SK-N-SH (cell line): Measurements from ENCODE around the gene RAB11B. TPM values are rescaled to one million over a fixed set of nuclear protein-coding genes. Genes with fewer than 3 reads are reported as not detected.

Experiments
- CTCF ChIA-PET: fragments of 300-600, 350-600 bp; formaldehyde crosslinking; extraction: SDS; loops from one replicate; lab custom pipeline; 2021; lab: Yijun Ruan, JAX
- POLR2A ChIA-PET: fragments of 350-600 bp; sonication (Branson Sonifier 250); formaldehyde crosslinking; extraction: SDS; loops from one replicate; lab custom pipeline; 2020; ENCODE audit warnings: antibody characterized with exemption, inconsistent platforms; lab: Yijun Ruan, JAX
- DNase-seq: peaks from one replicate; pipeline ENCODE4 v3.0.0; 2012
- H2AFZ ChIP-seq: fragments of 200-600 bp; sonication (generic); 2 replicates; pipeline ENCODE4 v1.8.1; 2016; ENCODE audit warnings: antibody characterized with exemption, mild to moderate bottlenecking, low read depth
- H3F3A ChIP-seq: fragments of 200-600 bp; sonication (generic); replicated peaks from 2 replicates; pipeline ENCODE3; 2016; ENCODE audit warnings: antibody characterized with exemption, mild to moderate bottlenecking; ENCODE audit not compliant: insufficient read depth
- H3K27ac ChIP-seq, 2 experiments: fragments of 200-500 bp in 1 of 2; fragments of 200-600 bp in 1 of 2; sonication (Bioruptor generic) in 1 of 2; sonication (generic), shearing (Covaris generic) in 1 of 2; 2 replicates each; pipeline versions ENCODE4 v1.5.1 to v1.6.1; 2014 to 2016; ENCODE audit warnings: low read depth in 2 of 2, inconsistent platforms in 1 of 2, low read length in 1 of 2, mild to moderate bottlenecking in 1 of 2, mixed read lengths in 1 of 2
- H3K27me3 ChIP-seq: fragments of 200-600 bp; sonication (generic), shearing (Covaris generic); 2 replicates; pipeline ENCODE4 v1.6.1; 2016; ENCODE audit warnings: mixed run types; ENCODE audit not compliant: insufficient read depth
- H3K36me3 ChIP-seq, 2 experiments: fragments of 200-500 bp in 1 of 2; fragments of 200-600 bp in 1 of 2; sonication (Bioruptor generic) in 1 of 2; sonication (generic) in 1 of 2; replicated peaks in 1 of 2; 2 replicates each; pipeline versions ENCODE3 to v1.5.1; 2014 to 2016; ENCODE audit warnings: low read length in 1 of 2, mild to moderate bottlenecking in 1 of 2; ENCODE audit not compliant: insufficient read depth in 2 of 2, control insufficient read depth in 1 of 2
- H3K4me1 ChIP-seq, 2 experiments: fragments of 200-500 bp in 1 of 2; fragments of 200-600 bp in 1 of 2; sonication (Bioruptor generic) in 1 of 2; sonication (generic), shearing (Covaris generic) in 1 of 2; 2 replicates each; pipeline versions ENCODE4 v1.5.1 to v1.6.1; 2014 to 2016; ENCODE audit warnings: low read depth in 1 of 2, low read length in 1 of 2, mixed run types in 1 of 2; ENCODE audit not compliant: insufficient read depth in 2 of 2, control insufficient read depth in 1 of 2
- H3K4me2 ChIP-seq: fragments of 200-600 bp; sonication (generic), shearing (Covaris generic); 2 replicates; pipeline ENCODE4 v1.6.1; 2017; ENCODE audit warnings: mixed run types
- H3K4me3 ChIP-seq, 2 experiments: fragments of 200-500 bp in 1 of 2; fragments of 200-600 bp in 1 of 2; sonication (Bioruptor generic) in 1 of 2; sonication (generic), shearing (Covaris generic) in 1 of 2; 2 replicates each; pipeline versions ENCODE4 v1.5.1 to v1.8.1; 2014 to 2016; ENCODE audit warnings: low read depth in 2 of 2, inconsistent platforms in 1 of 2, low read length in 1 of 2, mild to moderate bottlenecking in 1 of 2, mixed read lengths in 1 of 2, moderate library complexity in 1 of 2
- H3K79me2 ChIP-seq: fragments of 200-600 bp; sonication (generic); 2 replicates; pipeline ENCODE4 v1.8.1; 2017; ENCODE audit warnings: mild to moderate bottlenecking; ENCODE audit not compliant: insufficient read depth
- H3K9ac ChIP-seq: fragments of 200-600 bp; sonication (generic); 2 replicates; pipeline ENCODE4 v1.6.1; 2017; ENCODE audit warnings: mixed run types
- H3K9me2 ChIP-seq: fragments of 200-600 bp; sonication (generic); 2 replicates; pipeline ENCODE4 v1.6.1; 2017; ENCODE audit warnings: mixed run types
- H3K9me3 ChIP-seq: fragments of 200-600 bp; sonication (generic); 2 replicates; pipeline ENCODE4 v1.6.1; 2017; ENCODE audit warnings: mixed run types, mild to moderate bottlenecking, moderate library complexity
- H4K20me1 ChIP-seq: fragments of 200-600 bp; sonication (generic); 2 replicates; pipeline ENCODE4 v1.6.1; 2017; ENCODE audit warnings: mild to moderate bottlenecking, mixed run types; ENCODE audit not compliant: insufficient read depth
- EP300 ChIP-seq, 2 experiments: IDR thresholded peaks; 2 replicates each; pipeline versions ENCODE4 v1.4.0 to v1.6.1; 2012; ENCODE audit warnings: borderline replicate concordance in 1 of 2, low read depth in 1 of 2, low read length in 1 of 2
- EZH2phosphoT487 ChIP-seq: fragments of 200-600 bp; sonication (generic); IDR thresholded peaks from 2 replicates; pipeline ENCODE4 v1.6.1; 2017; ENCODE audit warnings: low read depth, mixed run types, mild to moderate bottlenecking, antibody characterized with exemption, moderate library complexity, borderline replicate concordance
- FOSL2 ChIP-seq: IDR thresholded peaks from 2 replicates; pipeline ENCODE4 v1.4.0; 2012; ENCODE audit warnings: low read depth, mild to moderate bottlenecking, moderate library complexity, borderline replicate concordance
- FOXM1 ChIP-seq: IDR thresholded peaks from 2 replicates; pipeline ENCODE4 v1.4.0; 2012; ENCODE audit warnings: low read depth, mild to moderate bottlenecking
- GATA2 ChIP-seq: sonication (generic); formaldehyde crosslinking; IDR thresholded peaks from 2 replicates; pipeline ENCODE4 v1.5.0; 2020; ENCODE audit warnings: mild to moderate bottlenecking, missing genetic modification reagents
- JUND ChIP-seq: IDR thresholded peaks from 2 replicates; pipeline ENCODE4 v1.4.0; 2012
- MAX ChIP-seq: IDR thresholded peaks from 2 replicates; pipeline ENCODE4 v1.4.0; 2012; ENCODE audit warnings: low read depth
- MEF2A ChIP-seq: IDR thresholded peaks from 2 replicates; pipeline ENCODE4 v1.4.0; 2012; ENCODE audit warnings: low read depth, borderline replicate concordance
- MXI1 ChIP-seq: IDR thresholded peaks from 2 replicates; pipeline ENCODE4 v1.6.1; 2012; ENCODE audit warnings: mild to moderate bottlenecking, low read depth, low read length, improper control_type of control experiment
- NFIC ChIP-seq: IDR thresholded peaks from 2 replicates; pipeline ENCODE4 v1.4.0; 2012; ENCODE audit warnings: borderline replicate concordance
- NRF1 ChIP-seq: IDR thresholded peaks from 2 replicates; pipeline ENCODE4 v1.6.1; 2012; ENCODE audit warnings: low read depth, mild to moderate bottlenecking, low read length
- POLR2AphosphoS5 ChIP-seq: IDR thresholded peaks from 2 replicates; pipeline ENCODE4 v1.6.1; 2012; ENCODE audit warnings: low read depth, low read length
- RCOR1 ChIP-seq: fragments of 150-350 bp; IDR thresholded peaks from 2 replicates; pipeline ENCODE4 v1.6.1; 2017; ENCODE audit warnings: antibody characterized with exemption, low read length
- RFX5 ChIP-seq: IDR thresholded peaks from 2 replicates; pipeline ENCODE4 v1.6.1; 2012; ENCODE audit warnings: mild to moderate bottlenecking, improper control_type of control experiment, low read length
- RXRA ChIP-seq: IDR thresholded peaks from 2 replicates; pipeline ENCODE4 v1.4.0; 2012; ENCODE audit warnings: low read depth, mild to moderate bottlenecking, borderline replicate concordance
- SIN3A ChIP-seq: IDR thresholded peaks from 2 replicates; pipeline ENCODE4 v1.6.1; 2012; ENCODE audit warnings: low read depth, mild to moderate bottlenecking, low read length, moderate library complexity, borderline replicate concordance
- SMC3 ChIP-seq: IDR thresholded peaks from 2 replicates; pipeline ENCODE4 v1.6.1; 2012; ENCODE audit warnings: low read depth, low read length, improper control_type of control experiment
- TAF1 ChIP-seq: IDR thresholded peaks from 2 replicates; pipeline ENCODE4 v1.6.1; 2012; ENCODE audit warnings: low read depth, mild to moderate bottlenecking, low read length, moderate library complexity, borderline replicate concordance
- USF1 ChIP-seq: IDR thresholded peaks from 2 replicates; pipeline ENCODE4 v1.4.0; 2012; ENCODE audit warnings: low read depth, borderline replicate concordance
- YY1 ChIP-seq: IDR thresholded peaks from 2 replicates; pipeline ENCODE4 v1.4.0; 2012; ENCODE audit warnings: low read depth, mild to moderate bottlenecking
- WGBS: methylation state at CpG from one replicate; pipeline ENCODE4 v1.1.6; 2017; ENCODE audit warnings: low lambda C conversion rate; 5-methylcytosine and 5-hydroxymethylcytosine counted together
- polyA plus RNA-seq, 3 experiments: library from polyadenylated mRNA; depleted of rRNA; stranded (reverse); fragments of >200 nt; gene quantifications; 2 replicates each; pipeline ENCODE4 v1.2.3, GENCODE V29; 2012
- TF ChIP-seq, protein P1 (sequence below): fragments of 200-600 bp; sonication (generic); IDR thresholded peaks from 2 replicates; pipeline ENCODE4 v1.6.1; 2017; ENCODE audit warnings: antibody characterized with exemption, mild to moderate bottlenecking, moderate library complexity

Gene RAB11B
- polyA plus RNA-seq, 1 of the 3 experiments (the other 2 are of a cell fraction) = 127 TPM

DNA sequence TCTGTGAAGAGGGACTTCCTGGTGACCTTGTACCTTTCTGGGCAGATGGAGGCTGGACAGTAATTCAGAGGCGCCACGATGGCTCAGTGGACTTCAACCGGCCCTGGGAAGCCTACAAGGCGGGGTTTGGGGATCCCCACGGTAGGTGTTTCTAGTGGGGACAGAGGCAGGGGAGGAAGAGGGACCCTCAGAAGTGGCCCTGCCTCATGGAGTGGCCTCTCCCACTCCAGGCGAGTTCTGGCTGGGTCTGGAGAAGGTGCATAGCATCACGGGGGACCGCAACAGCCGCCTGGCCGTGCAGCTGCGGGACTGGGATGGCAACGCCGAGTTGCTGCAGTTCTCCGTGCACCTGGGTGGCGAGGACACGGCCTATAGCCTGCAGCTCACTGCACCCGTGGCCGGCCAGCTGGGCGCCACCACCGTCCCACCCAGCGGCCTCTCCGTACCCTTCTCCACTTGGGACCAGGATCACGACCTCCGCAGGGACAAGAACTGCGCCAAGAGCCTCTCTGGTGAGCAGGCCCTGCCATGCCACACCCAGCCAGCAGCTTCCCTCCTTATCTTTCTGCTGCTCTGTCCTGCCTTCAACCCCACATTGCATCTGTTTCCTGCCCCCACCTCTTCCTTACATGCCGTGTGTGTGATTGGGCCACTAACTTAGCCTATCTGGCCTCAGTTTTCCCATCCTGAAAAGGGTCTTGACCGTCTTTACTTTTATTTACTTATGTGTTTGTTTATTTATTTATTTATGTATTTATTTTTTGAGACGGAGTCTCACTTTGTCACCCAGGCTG lies 19.0 kb upstream of the RAB11B start:
- WGBS = 93% methylated on average over 4 of the region's 28 CpGs
- H4K20me1 ChIP-seq = no peaks in the 10 kb centered on the region
- no peaks in the 10 kb centered on the region for H3K27me3 ChIP-seq
- H3K4me2 ChIP-seq = no peak overlapping the region
- peaks cover 9 to 12% of the 10 kb centered on the region in 2 experiments for H3K36me3 ChIP-seq
- DNase-seq = peak; percentile 37
- no peaks in the 10 kb centered on the region for H3K9me3 ChIP-seq
- no peak overlapping the region for H3K4me3 ChIP-seq
- POLR2A ChIA-PET = no interaction called here
- CTCF ChIA-PET = interaction anchor here (1.1 to 1.2 kb wide), 2 partner anchors 13 to 17 kb away, joined by 3 to 7 read pairs; no protein-coding TSS in a partner anchor
- no peak overlapping the region for H3K27ac ChIP-seq
- TF ChIP-seq MXI1 (no peak), SIN3A (no peak), GATA2 (CRISPR knock-in tag) (no peak), JUND (no peak), MEF2A (no peak), RCOR1 (no peak), NFIC (no peak), MAX (no peak), POLR2AphosphoS5 (no peak), TAF1 (no peak), USF1 (no peak)
- TF ChIP-seq, protein P1, sequence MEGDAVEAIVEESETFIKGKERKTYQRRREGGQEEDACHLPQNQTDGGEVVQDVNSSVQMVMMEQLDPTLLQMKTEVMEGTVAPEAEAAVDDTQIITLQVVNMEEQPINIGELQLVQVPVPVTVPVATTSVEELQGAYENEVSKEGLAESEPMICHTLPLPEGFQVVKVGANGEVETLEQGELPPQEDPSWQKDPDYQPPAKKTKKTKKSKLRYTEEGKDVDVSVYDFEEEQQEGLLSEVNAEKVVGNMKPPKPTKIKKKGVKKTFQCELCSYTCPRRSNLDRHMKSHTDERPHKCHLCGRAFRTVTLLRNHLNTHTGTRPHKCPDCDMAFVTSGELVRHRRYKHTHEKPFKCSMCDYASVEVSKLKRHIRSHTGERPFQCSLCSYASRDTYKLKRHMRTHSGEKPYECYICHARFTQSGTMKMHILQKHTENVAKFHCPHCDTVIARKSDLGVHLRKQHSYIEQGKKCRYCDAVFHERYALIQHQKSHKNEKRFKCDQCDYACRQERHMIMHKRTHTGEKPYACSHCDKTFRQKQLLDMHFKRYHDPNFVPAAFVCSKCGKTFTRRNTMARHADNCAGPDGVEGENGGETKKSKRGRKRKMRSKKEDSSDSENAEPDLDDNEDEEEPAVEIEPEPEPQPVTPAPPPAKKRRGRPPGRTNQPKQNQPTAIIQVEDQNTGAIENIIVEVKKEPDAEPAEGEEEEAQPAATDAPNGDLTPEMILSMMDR = no peak
- peaks cover 14 to 18% of the 10 kb centered on the region in 2 experiments; a peak in 3 of 4 replicates for H3K4me1 ChIP-seq
- H2AFZ ChIP-seq = no peak overlapping the region
- H3K79me2 ChIP-seq = no peaks in the 10 kb centered on the region
- H3F3A ChIP-seq = peaks cover 2% of the 10 kb centered on the region
- no peaks in the 10 kb centered on the region for H3K9me2 ChIP-seq
- no peak overlapping the region for H3K9ac ChIP-seq

DNA sequence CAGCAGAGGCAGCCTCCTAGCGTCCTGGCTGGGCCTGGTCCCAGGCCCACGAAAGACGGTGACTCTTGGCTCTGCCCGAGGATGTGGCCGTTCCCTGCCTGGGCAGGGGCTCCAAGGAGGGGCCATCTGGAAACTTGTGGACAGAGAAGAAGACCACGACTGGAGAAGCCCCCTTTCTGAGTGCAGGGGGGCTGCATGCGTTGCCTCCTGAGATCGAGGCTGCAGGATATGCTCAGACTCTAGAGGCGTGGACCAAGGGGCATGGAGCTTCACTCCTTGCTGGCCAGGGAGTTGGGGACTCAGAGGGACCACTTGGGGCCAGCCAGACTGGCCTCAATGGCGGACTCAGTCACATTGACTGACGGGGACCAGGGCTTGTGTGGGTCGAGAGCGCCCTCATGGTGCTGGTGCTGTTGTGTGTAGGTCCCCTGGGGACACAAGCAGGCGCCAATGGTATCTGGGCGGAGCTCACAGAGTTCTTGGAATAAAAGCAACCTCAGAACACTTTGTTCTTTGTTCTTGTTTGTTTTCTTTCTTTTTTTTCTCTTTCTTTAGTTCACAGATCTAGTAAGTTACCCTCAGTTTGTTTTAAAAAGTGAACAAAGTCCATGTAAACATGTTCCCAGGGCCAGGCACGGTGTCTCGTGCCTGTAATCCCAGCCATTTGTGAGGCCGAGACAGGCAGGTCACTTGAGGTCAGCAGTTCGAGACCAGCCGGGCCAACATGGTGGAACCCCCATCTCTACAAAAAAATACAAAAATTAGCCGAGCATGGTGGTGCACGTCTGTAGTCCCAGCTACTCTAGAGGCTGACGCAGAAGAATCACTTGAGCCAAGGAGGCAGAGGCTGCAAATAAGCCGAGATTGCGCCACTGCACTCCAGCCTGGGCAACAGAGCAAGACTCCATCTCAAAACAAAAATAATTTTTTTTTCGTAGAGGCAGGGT lies 16.0 kb upstream of the RAB11B start:
- Histone ChIP-seq H3K9me3 (no peaks in the 10 kb centered on the region), H3K4me2 (no peak overlapping the region), H3K36me3 (peaks cover 9% of the 10 kb centered on the region in 2 experiments), H2AFZ (no peak overlapping the region), H3K27me3 (no peaks in the 10 kb centered on the region), H3K9ac (no peak overlapping the region), H3F3A (no peaks in the 10 kb centered on the region), H4K20me1 (no peaks in the 10 kb centered on the region), H3K27ac (no peak overlapping the region), H3K4me1 (no peaks in the 10 kb centered on the region), H3K9me2 (no peaks in the 10 kb centered on the region), H3K4me3 (no peak overlapping the region), H3K79me2 (no peaks in the 10 kb centered on the region)
- WGBS = 82% methylated on average over 19 of the region's 26 CpGs
- peak; percentile 20 for DNase-seq
- CTCF ChIA-PET = no interaction called here
- POLR2A ChIA-PET = no interaction called here
- no peak for TF ChIP-seq NFIC
- no peak for TF ChIP-seq EZH2phosphoT487
- TF ChIP-seq EP300 (IDR thresholded peaks at IDR 0.05; ENCODE audit: borderline replicate concordance in 1 of 2, low read depth in 1 of 2, low read length in 1 of 2) = no peak
- TF ChIP-seq SIN3A = no peak
- TF ChIP-seq MXI1 = no peak
- no peak for TF ChIP-seq FOSL2
- TF ChIP-seq USF1 = no peak
- TF ChIP-seq TAF1 = no peak
- no peak for TF ChIP-seq RCOR1
- no peak for TF ChIP-seq RFX5
- no peak for TF ChIP-seq SMC3
- TF ChIP-seq NRF1 = no peak
- TF ChIP-seq GATA2 (CRISPR knock-in tag) = no peak
- TF ChIP-seq RXRA = no peak
- no peak for TF ChIP-seq FOXM1
- no peak for TF ChIP-seq POLR2AphosphoS5
- TF ChIP-seq YY1 = no peak
